Effector memory CD4-positive, alpha-beta T cell (primary cell): ENCODE results near the gene VPS37B.

Experiments
- DNase-seq, 3 donors: peaks; one replicate each; pipeline ENCODE4 v3.0.0-alpha.2; 2020
- H3K27ac ChIP-seq: 2 replicates; pipeline ENCODE4 v1.7.0; 2013; ENCODE audit warnings: mild to moderate bottlenecking, low read length, moderate library complexity; ENCODE audit not compliant: insufficient read depth, poor library complexity, severe bottlenecking
- H3K27me3 ChIP-seq: replicated peaks from 2 replicates; pipeline ENCODE4 v1.7.0; 2013; ENCODE audit warnings: mild to moderate bottlenecking, low read length; ENCODE audit not compliant: insufficient read depth, control insufficient read depth, poor library complexity, severe bottlenecking
- H3K36me3 ChIP-seq: 2 replicates; pipeline ENCODE4 v1.7.0; 2013; ENCODE audit warnings: mild to moderate bottlenecking, low read length, moderate library complexity; ENCODE audit not compliant: control insufficient read depth, insufficient read depth
- H3K4me1 ChIP-seq: 2 replicates; pipeline ENCODE4 v1.7.0; 2013; ENCODE audit warnings: low read length, mild to moderate bottlenecking; ENCODE audit not compliant: control insufficient read depth, insufficient read depth, poor library complexity, severe bottlenecking
- H3K4me3 ChIP-seq: 2 replicates; pipeline ENCODE4 v1.7.0; 2013; ENCODE audit warnings: low read length, low read depth, mild to moderate bottlenecking; ENCODE audit not compliant: insufficient read depth, poor library complexity, severe bottlenecking
- H3K9me3 ChIP-seq: 2 replicates; pipeline ENCODE4 v1.7.0; 2013; ENCODE audit warnings: mild to moderate bottlenecking, low read length, moderate library complexity; ENCODE audit not compliant: control insufficient read depth

The VPS37B gene

DNA sequence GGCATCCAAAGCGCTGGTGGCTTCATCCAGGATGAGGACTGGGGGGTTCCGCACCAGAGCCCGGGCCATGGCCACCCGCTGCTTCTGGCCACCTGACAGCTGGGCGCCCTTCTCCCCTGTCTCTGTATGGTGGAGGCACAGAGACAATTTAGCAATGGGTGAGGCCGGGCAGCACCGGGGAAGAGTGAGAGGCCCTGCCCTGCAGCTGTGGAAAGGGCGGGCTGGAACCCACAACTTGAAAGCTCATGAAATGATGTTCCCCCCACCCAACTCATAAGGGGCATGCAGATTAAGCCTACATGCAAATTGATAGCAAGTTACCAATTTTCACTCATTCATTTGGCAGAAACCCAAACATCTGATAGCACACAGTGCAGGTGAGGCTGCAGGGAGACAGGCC, 36.3 kb upstream of the VPS37B start:
- H3K27me3 ChIP-seq, result no peaks in the 10 kb centered on the region
- no peak overlapping the region for H3K27ac ChIP-seq
- no peak for DNase-seq
- no peaks in the 10 kb centered on the region for H3K4me1 ChIP-seq
- H3K9me3 ChIP-seq, result no peaks in the 10 kb centered on the region
- no peaks in the 10 kb centered on the region for H3K36me3 ChIP-seq
- H3K4me3 ChIP-seq, result no peak overlapping the region

DNA sequence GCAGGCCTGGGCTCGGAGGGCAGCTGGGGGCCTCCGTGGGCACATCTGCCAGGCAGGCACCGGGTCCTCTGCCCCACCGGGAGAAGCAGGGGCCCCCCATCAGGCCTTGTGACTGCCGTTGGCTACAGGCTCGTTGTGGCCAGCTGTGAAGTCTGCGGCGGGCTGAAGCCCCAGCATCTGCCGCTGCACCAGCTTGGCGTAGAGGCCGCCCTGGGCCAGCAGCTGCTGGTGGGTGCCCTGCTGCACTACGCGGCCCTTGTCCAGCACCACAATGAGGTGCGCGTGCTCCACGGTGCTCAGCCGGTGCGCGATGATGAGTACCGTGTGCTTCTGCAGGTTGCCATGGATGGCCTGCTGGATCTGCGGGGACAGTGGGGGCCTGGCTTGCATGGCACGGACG, 33.9 kb upstream of the VPS37B start:
- H3K9me3 ChIP-seq, result no peaks in the 10 kb centered on the region
- no peaks in the 10 kb centered on the region for H3K36me3 ChIP-seq
- no peak overlapping the region for H3K4me3 ChIP-seq
- no peak for DNase-seq
- no peaks in the 10 kb centered on the region for H3K27me3 ChIP-seq
- H3K4me1 ChIP-seq, result no peaks in the 10 kb centered on the region
- no peak overlapping the region for H3K27ac ChIP-seq

DNA sequence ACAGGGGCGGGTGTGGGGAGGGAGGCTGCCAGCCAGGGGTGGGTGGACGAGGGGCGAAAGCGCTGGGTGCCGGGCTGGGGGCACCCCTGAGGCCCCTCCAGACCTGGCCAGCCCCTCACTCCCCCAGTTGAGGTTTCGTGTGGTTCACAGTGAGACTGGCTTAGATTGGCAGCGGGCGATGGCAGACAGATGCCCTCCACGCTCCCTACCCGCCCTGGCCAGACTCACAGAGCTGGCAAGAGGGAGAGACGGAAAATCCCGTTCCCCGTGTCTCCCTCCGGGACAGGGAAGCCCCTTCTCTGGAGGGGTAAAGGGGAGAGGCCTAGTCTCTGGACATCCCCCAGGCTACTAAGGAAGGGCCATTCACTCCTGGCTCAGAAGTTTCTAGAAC, 33.2 kb upstream of the VPS37B start:
- Histone ChIP-seq H3K4me1 (no peaks in the 10 kb centered on the region), H3K36me3 (no peaks in the 10 kb centered on the region), H3K27me3 (no peaks in the 10 kb centered on the region), H3K27ac (no peak overlapping the region), H3K4me3 (no peak overlapping the region), H3K9me3 (no peaks in the 10 kb centered on the region)
- no peak for DNase-seq

DNA sequence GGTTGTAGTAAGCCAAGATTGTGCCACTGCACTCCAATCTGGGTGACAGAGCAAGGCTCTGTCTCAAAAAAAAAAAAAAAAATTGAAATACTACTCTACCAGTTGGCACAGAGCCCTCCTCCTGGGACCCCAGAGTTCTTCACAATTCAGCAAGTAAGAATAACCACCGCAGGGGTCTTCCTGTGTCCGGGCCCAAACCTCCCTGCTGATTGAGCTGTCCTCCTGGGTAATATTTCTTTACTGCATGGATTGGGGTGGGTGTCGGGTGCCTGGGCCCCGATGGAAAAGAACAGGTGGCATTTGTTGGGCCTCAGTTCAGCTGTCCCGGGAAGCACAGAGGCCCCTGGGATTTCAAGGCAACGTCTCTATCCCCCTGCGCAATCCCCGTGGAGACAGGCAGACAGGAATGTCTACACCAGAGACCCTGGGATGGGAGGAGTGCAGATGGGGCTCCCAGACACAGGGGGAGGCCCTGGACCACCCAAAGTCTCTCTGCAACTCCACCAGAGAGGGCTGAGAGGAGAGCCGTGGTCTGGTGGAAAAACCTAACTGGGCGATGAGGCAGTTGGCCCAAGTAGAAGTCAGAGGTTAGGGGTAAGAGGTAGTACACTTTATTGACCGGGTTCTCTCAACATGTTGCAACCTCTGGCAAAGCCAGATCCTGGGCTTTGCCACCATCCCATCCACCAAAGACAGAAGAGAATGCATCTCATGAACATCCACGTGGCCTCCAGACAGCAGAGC, 32.7 kb upstream of the VPS37B start:
- Histone ChIP-seq H3K4me3 (no peak overlapping the region), H3K27ac (no peak overlapping the region), H3K27me3 (no peaks in the 10 kb centered on the region), H3K36me3 (no peaks in the 10 kb centered on the region), H3K4me1 (no peaks in the 10 kb centered on the region), H3K9me3 (no peaks in the 10 kb centered on the region)
- no peak for DNase-seq

DNA sequence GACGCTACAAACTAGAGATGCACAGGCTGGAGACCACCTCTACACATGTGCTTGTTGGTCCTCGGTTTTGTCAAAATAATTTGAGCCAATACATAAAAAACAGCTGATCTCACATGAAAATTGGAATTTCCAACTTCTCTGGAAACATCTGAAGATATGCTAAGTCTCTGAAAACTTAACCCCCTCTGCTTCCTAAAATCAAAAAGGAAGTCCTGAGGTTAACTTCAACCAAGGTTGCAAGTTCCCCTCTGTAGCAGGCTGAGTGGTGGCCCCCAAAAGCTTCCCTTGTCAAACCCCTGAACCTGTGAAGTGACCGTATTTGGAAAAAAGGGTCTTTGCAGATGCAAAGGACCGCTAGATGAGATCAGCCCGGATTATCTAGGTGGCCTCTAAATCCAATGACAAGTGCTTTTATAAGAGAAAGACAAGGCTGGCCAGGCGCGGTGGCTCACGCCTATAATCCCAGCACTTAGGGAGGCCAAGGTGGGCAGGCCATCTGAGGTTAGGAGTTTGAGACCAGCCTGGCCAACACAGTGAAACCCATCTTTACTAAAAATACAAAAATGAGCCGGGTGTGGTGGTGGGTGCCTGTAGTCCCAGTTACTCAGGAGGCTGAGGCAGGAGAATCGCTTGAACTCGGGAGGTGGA, 32.0 kb upstream of the VPS37B start:
- Histone ChIP-seq H3K27ac (no peak overlapping the region), H3K27me3 (no peaks in the 10 kb centered on the region), H3K4me3 (no peak overlapping the region), H3K4me1 (no peaks in the 10 kb centered on the region), H3K9me3 (no peaks in the 10 kb centered on the region), H3K36me3 (no peaks in the 10 kb centered on the region)
- no peak for DNase-seq

DNA sequence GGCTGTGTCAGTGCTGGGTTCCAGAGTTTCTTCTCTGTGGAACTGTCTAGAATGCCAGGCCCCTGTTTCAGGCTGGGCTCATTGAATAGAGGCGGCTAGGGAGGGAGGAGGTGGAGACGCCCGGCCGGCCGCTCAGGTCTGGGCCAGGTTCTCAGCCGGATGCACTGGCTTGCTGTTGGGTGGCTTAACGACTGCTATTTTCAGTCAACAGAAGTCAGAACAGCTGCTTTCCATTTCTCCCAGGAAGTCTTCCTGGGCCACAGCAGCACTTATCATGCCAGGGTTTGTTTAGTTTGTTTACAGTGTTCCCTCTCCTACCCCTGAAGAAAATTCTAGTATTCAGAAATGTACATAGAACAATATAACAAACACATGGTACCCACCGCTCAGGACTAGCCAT, 26.0 kb upstream of the VPS37B start:
- Histone ChIP-seq H3K4me3 (no peak overlapping the region), H3K36me3 (no peaks in the 10 kb centered on the region), H3K27ac (no peak overlapping the region), H3K4me1 (no peaks in the 10 kb centered on the region), H3K27me3 (no peaks in the 10 kb centered on the region), H3K9me3 (no peaks in the 10 kb centered on the region)
- DNase-seq, result no peak

DNA sequence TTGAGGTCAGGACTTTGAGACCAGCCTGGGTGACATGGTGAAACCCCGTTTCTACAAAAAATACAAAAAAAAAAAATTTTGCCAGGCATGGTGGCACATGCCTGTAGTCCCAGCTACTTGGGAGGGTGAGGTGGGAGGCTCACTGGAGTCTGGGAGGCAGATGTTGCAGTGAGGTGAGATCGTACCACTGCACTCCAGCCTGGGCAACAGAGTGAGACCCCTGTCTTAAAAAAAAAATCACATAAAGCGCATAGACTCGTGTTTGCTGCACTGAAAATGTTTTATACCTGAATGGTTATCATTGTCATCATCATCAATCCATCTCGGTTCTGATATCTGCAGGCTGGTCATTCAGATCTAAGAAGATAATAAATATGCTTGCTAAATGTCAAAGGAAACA, 24.8 kb upstream of the VPS37B start:
- H3K9me3 ChIP-seq, result no peaks in the 10 kb centered on the region
- no peak for DNase-seq
- no peaks in the 10 kb centered on the region for H3K4me1 ChIP-seq
- H3K4me3 ChIP-seq, result no peak overlapping the region
- H3K27ac ChIP-seq, result no peak overlapping the region
- H3K36me3 ChIP-seq, result no peaks in the 10 kb centered on the region
- H3K27me3 ChIP-seq, result no peaks in the 10 kb centered on the region

DNA sequence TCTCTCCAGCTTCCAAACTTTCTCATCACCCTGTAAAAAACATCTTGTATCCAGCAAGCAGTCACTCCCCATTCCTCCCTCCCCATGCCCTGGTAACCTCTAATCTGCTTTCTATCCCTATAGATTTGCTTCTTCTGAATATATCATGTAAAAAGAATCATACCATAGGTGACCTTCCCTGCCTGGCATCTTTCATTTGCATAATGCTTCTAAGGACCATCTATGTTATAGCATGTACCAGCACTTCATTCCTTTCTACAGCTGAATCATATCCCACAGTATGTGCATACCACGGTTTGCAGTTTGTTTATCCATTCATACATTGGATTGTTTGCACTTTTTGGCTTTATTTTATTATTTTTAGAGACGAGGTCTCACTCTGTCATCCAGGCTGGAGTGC, 22.9 kb upstream of the VPS37B start:
- H3K4me3 ChIP-seq, result no peak overlapping the region
- no peaks in the 10 kb centered on the region for H3K36me3 ChIP-seq
- no peak overlapping the region for H3K27ac ChIP-seq
- H3K27me3 ChIP-seq, result no peaks in the 10 kb centered on the region
- no peak for DNase-seq
- no peaks in the 10 kb centered on the region for H3K4me1 ChIP-seq
- no peaks in the 10 kb centered on the region for H3K9me3 ChIP-seq

DNA sequence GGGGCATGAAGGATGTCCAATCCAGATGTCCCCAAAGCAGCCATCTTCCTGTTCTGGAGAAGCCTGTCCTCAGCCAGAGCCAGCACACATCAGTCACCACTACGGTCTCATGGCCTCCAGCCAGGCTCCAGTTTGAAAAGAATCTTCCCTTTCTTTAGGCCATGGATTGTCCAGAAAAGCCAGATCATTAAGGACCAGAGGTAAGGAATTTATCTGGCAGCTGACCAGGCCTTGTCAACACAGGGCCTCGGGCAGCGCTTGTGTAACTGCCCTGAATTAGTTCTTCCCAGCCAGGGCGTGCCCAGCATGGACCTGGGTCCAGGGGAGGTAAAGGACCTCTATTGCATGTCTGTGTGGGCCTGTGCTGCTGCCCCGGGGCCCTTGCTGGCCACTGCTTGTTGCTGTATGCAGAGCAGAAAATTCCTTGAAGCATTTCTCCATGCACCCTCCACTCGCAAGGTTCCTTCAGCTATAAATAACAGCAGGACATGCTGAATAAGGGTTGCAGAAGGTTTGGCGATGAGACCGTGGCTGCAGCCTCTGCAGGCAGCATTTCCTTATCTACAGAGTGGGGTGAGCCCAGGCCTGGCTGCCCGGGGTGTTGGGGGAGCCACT, 21.7 kb upstream of the VPS37B start:
- H3K36me3 ChIP-seq, result no peaks in the 10 kb centered on the region
- H3K4me3 ChIP-seq, result no peak overlapping the region
- H3K27me3 ChIP-seq, result no peaks in the 10 kb centered on the region
- no peaks in the 10 kb centered on the region for H3K9me3 ChIP-seq
- H3K4me1 ChIP-seq, result no peaks in the 10 kb centered on the region
- DNase-seq, result no peak
- H3K27ac ChIP-seq, result no peak overlapping the region
